ENCODE data around the gene RET. TPM values are rescaled to one million over a fixed set of nuclear protein-coding genes. Genes with fewer than 3 reads are reported as not detected.

RET gene
- total RNA-seq, 1 donor from 2014 or later: 2.2 TPM

DNA sequence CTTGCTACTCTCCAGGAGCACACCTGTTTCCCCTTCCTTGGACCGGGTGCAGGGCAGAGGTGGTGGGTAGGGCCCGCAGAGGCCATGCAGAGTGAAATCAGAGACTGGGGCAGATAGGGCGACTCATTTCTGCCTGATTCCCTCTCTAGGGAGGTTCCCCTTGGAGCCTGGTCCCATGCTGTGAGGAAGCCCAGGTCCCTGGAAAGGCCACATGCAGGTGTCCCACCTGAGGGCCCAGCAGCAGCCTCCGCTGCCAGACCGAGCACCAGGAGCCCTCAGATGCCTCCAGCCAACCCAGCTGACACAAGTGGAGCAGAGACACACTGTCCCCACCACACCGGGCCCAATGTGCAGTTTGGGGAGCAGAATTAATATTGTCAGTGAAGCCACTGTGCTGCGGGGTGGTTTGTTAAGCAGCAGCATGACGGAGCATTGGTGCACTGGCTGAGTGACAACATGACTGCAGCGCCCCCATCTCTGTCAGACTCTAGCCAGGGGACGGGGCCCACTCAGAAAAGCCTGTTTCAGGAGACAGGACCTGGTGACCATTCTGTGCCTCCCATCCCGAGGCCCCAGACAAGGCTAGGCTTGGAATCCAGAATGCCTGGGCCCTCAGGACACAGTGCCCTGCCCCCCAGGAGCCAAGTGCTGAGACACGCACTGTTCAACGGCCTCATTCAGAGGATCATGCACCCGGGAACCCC lies 30.4 kb upstream of the RET start:
- H3K36me3 Mint-ChIP-seq: no peaks in the 10 kb centered on the region
- TF ChIP-seq CTCF (IDR thresholded peaks at IDR 0.05; ENCODE audit: unreplicated experiment): no peak
- peaks cover 2% of the 10 kb centered on the region for H3K4me1 Mint-ChIP-seq
- H3K27ac Mint-ChIP-seq: no peak overlapping the region
- H3K9me3 Mint-ChIP-seq: no peaks in the 10 kb centered on the region
- H3K27me3 Mint-ChIP-seq (ENCODE audit: low read depth): peaks cover 11% of the 10 kb centered on the region
- DNase-seq (ENCODE audit: low spot score in 2 of 2, unreplicated experiment in 2 of 2): peak in 1 of 2 experiments; percentile 14
- H3K4me3 Mint-ChIP-seq: no peak overlapping the region

GRCh38 chr10:43047288-43047970 lies 29.4 kb upstream of the RET start:
- H3K27me3 Mint-ChIP-seq (ENCODE audit: low read depth): peaks cover 16% of the 10 kb centered on the region

GRCh38 chr10:43048301-43049051 lies 28.4 kb upstream of the RET start:
- Mint-ChIP-seq H3K4me1 (peaks cover 2% of the 10 kb centered on the region), H3K27ac (no peak overlapping the region), H3K9me3 (no peaks in the 10 kb centered on the region), H3K4me3 (no peak overlapping the region), H3K27me3 (ENCODE audit: low read depth) (peaks cover 25% of the 10 kb centered on the region), H3K36me3 (no peaks in the 10 kb centered on the region)
- no peak for TF ChIP-seq CTCF (IDR thresholded peaks at IDR 0.05; ENCODE audit: unreplicated experiment)
- DNase-seq (ENCODE audit: low spot score in 2 of 2, unreplicated experiment in 2 of 2): no peak

More at GRCh38 chr10:43047288-43047970, 29.4 kb upstream of the RET start:
- H3K27ac Mint-ChIP-seq: no peak overlapping the region
- DNase-seq (ENCODE audit: low spot score in 2 of 2, unreplicated experiment in 2 of 2): no peak
- H3K4me3 Mint-ChIP-seq: no peak overlapping the region
- no peaks in the 10 kb centered on the region for H3K9me3 Mint-ChIP-seq
- H3K36me3 Mint-ChIP-seq: no peaks in the 10 kb centered on the region
- peaks cover 2% of the 10 kb centered on the region for H3K4me1 Mint-ChIP-seq
- no peak for TF ChIP-seq CTCF (IDR thresholded peaks at IDR 0.05; ENCODE audit: unreplicated experiment)

DNA sequence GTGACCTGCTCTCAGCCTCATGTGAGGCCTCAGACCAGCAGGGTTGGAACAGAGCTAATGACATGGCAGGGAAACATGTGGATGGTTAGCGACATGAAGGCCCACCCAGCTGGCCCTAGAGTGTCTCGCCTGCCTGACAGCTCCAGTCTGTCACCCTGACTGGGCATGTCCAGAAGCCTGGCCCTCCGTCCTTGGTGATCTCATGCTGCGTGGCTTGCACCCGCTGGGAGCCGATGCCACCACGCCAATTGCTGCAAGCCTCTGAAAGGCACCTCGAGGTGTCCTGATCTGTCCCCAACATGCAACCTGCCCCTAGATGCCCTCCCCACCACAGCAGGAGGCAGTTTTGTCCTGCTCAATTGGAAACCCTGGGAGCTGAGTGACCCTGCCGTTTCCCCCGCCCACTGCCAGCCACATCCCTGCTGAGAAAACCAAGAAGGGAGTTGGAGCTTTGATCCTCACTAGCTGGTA lies 27.8 kb upstream of the RET start:
- peaks cover 2% of the 10 kb centered on the region for H3K4me1 Mint-ChIP-seq
- DNase-seq (ENCODE audit: low spot score in 2 of 2, unreplicated experiment in 2 of 2): no peak
- TF ChIP-seq CTCF (IDR thresholded peaks at IDR 0.05; ENCODE audit: unreplicated experiment): no peak
- H3K36me3 Mint-ChIP-seq: no peaks in the 10 kb centered on the region
- H3K27me3 Mint-ChIP-seq (ENCODE audit: low read depth): peaks cover 30% of the 10 kb centered on the region
- H3K27ac Mint-ChIP-seq: no peak overlapping the region
- no peak overlapping the region for H3K4me3 Mint-ChIP-seq
- no peaks in the 10 kb centered on the region for H3K9me3 Mint-ChIP-seq

DNA sequence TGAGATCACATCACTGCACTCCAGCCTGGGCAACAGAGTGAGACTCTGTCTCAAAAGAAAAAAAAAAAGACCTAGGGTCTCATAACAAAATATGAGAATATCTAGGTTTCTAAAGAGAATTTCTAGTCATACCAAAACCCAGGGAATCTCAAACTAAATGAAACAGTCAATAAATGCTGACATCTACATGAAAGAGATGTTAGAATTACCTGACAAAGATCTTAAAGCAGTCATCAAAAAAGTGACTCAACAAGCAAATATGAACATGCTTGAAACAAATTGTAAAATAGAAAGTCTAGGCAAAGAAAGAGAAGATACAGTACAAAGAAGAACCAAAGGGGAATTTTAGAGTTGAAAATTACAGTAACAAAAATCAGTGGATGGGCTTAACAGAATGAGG lies 26.9 kb upstream of the RET start:
- Mint-ChIP-seq H3K36me3 (no peaks in the 10 kb centered on the region), H3K4me3 (no peak overlapping the region), H3K9me3 (no peaks in the 10 kb centered on the region), H3K27me3 (ENCODE audit: low read depth) (peaks cover 33% of the 10 kb centered on the region), H3K27ac (no peak overlapping the region), H3K4me1 (no peaks in the 10 kb centered on the region)
- DNase-seq (ENCODE audit: low spot score in 2 of 2, unreplicated experiment in 2 of 2): no peak
- TF ChIP-seq CTCF (IDR thresholded peaks at IDR 0.05; ENCODE audit: unreplicated experiment): no peak

Measured in mesothelial cell of epicardium (in vitro differentiated cells).